NCI-H146 treated with DMSO at 0.1 percent for 48 hours (cell line): ENCODE data around the gene CPLX1.
A peak's percentile ranks its signal among the peaks of the same experiment; 100 is the strongest.
"Not testable (repeated sequence)": the region's sequence is repeated elsewhere in the genome, so short reads cannot be mapped to it uniquely, and the experiment has no call there.

ENCODE experiments used
- DNase-seq: peaks from one replicate; lab custom pipeline; 2025; ENCODE audit not compliant: unreplicated experiment; lab: John Stamatoyannopoulos, UW

CPLX1 gene

DNA sequence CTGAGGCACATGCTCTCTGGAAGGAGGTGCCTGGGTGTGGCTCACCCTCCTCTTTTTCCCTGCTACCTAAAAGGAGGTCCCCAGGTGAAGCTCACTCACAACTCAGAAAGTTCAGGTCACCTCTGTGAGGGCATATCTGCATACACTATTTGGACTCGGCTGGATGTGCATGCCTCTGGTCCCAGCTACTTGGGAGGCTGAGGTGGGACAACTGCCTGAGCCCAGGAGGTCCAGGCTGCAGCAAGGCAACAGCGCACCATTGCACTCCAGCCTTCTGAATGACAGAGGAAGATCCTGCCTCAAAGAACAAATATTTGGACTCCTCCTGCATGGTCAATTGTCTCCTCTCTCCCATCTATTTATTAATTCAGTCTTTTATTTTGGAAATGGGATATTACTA, 46.4 kb downstream of the CPLX1 start:
- DNase-seq, result no peak

- DNase-seq, result peak; percentile 19
These were observed 48.2 kb downstream of the CPLX1 start for GRCh38 chr4:777520-778262.

- no peak for DNase-seq
These were observed 49.0 kb downstream of the CPLX1 start for GRCh38 chr4:776743-777441.

DNA sequence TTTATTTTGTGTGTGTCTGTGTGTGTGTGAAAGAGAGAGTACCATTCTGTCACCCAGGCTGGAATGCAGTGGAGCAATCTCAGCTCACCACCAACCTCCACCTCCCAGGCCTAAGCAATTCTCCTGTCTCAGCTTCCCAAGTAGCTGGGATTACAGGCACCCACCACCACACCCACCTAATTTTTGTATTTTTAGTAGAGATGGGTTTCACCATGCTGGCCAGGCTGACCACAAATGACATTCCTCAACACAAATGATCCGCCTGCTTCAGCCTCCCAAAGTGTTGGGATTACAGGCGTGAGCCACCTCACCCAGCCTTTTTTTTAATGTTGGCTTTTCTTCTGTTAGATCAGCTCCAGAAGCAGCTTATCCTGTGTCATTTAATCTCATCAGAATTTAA, 50.4 kb downstream of the CPLX1 start:
- not testable (repeated sequence) for DNase-seq

DNA sequence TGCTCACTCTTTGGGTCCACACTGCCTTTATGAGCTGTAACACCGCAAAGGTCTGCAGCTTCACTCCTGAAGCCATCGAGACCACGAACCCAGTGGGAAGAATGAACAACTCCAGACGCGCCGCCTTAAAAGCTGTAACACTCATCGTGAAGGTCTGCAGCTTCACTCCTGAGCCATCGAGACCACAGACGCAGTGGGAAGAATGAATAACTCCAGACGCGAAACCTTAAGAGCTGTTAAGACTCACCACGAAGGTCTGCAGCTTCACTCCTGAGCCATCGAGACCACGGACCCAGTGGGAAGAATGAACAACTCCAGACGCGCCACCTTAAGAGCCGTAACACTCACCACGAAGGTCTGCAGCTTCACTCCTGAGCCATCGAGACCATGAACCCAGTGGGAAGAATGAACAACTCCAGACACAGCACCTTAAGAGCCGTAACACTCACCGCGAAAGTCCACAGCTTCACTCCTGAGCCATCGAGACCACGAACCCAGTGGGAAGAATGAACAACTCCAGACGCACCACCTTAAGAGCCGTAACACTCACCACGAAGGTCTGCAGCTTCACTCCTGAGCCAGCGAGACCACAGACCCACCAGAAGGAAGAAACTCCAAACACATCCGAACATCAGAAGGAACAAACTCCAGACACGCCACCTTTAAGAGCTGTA, 51.4 kb downstream of the CPLX1 start:
- DNase-seq, result not testable (repeated sequence)

- no peak for DNase-seq
These were observed 52.7 kb downstream of the CPLX1 start for GRCh38 chr4:773214-773613.

GRCh38 chr4:772776-773175, 53.2 kb downstream of the CPLX1 start:
- DNase-seq, result no peak

- DNase-seq, result no peak
These were observed 53.8 kb downstream of the CPLX1 start for GRCh38 chr4:772118-772517.

DNA sequence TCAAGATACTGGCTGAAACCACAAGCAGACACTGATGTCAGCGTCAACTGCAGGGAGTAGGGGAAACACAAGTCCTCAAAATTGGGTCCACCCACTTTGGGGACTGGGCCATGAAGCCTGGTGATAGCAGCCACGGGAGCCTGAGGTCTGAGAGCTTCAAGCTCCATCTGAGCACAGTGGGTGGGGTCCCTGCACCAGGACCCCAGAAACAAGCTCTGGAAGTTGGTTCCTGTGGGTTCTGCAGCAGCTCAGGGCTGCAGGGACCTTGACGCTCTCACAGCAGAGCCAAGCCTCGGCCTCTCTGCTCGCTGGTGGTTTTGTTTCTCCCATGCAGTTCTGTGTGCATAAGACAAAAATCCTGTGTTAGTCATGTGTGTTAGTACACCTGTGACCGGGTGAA, 54.5 kb downstream of the CPLX1 start:
- no peak for DNase-seq

DNA sequence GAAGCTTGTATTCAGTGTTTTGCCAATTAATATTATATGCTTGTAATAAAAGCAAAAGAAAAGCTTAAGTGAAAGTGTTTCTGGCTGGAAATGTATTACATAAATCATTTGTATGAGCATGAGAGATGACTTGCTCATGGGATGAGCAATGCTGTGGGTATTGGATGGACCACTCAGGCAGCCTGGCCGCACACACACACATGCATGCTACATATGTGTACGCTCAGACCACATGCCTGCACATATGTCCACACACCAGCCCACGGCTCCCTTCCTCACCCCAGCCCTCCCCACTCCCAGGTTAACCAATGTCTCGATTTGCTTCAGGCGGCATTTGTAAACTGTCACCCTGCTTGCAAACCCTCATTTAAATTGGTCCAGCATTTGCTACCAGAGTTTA, 55.9 kb downstream of the CPLX1 start:
- no peak for DNase-seq

DNA sequence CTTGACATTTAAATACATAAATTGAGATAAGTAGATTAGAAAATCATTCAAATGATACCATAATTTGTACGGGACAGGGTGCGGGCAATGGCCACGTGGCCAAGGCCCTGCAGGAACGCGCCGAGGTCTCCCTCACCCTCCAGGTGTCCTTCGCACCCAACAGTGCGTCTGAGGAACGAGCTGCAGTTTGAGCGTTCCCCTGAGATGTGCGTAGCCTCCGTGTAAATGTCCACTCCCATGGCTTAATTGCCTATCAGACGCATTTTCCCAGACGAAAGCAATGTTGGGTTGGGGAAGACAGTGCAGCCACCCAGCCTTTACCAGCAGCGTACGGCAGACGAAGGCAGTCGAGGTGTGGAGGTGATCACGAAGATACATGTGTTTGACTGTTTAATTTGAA, 56.4 kb downstream of the CPLX1 start:
- no peak for DNase-seq

GRCh38 chr4:768995-769394, 56.9 kb downstream of the CPLX1 start:
- no peak for DNase-seq

DNA sequence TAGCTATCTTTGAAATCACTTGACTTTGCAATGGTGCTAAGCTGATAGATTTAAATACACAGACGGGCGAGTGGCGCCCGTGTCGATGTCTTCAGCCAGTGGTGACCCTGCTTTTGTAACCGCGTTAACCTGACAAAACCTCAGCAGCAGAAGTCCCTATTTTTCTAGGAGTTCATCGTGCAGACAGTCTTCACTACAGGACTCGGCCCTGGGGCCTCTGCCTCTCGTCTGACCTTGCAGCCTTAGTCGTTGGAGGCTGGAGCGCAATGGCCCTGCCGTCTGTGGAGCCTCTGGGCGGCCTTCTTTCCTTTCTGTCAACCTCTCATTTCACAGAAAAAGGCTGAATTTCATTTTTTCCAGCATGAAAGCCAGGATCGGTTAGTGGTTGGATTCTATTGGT, 57.9 kb downstream of the CPLX1 start:
- no peak for DNase-seq

GRCh38 chr4:766559-767283, 59.2 kb downstream of the CPLX1 start:
- DNase-seq, result no peak

GRCh38 chr4:766152-766515, 59.8 kb downstream of the CPLX1 start:
- no peak for DNase-seq

DNA sequence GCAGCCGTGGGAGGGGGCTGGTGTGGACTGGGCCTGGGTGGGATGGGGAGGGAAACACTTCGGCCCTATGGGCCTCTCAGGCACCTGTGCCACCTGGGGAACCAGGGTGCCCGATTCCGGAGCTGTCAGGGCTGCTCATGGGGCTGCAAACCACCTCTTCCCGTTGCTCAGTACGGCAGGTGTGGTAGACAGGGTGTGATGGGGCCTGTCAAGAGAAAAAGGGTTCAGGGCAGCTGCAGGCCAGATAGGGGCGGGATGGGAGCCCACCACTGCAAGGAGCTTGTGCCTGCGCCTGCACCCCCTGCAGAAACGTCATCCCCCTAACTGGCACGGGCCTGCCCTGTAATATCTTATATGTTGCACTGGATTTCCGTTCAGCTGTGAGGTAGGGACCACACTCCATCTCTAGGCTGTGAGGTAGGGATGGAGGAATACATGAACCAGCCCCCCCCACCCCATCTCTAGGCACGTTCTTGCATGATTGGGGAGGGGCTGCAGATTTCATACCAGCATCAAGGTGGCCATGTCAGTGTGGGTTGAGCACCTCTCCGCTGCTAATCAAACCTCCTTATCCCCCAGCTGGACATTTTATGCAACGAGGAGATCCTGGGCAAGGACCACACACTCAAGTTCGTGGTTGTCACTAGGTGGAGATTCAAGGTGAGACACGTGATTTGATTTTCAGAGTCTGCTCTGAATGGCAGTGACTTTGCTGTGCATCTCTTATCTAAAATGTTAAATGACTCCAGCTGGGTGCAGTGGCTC, 61.3 kb downstream of the CPLX1 start:
- no peak for DNase-seq

DNA sequence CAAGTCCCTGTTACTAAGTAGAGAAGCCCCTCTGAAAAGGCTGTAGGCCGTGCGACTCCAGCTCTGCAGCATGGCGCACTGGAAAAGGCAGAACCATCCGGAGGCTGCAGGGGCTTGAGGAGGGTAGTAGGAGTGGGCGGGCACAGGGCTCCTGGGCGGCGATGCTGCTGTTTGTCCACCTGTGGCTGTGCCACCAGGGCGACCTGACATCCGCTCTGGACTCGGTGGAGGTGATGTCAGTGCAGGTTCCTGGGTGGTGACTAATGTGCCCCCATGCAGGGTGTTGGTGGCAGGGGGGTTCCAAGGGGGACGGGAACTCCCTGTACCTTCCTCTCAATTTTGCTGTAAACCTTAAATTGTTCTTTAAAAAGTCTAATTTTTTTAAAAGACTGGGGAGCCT, 62.0 kb downstream of the CPLX1 start:
- DNase-seq, result no peak

- no peak for DNase-seq
These were observed 62.6 kb downstream of the CPLX1 start for GRCh38 chr4:763191-763810.

GRCh38 chr4:762211-763190, 63.4 kb downstream of the CPLX1 start:
- no peak for DNase-seq
